Left cardiac atrium (tissue), 4 donors: Measurements from ENCODE around the gene TAS1R1. TPM values are rescaled to one million over a fixed set of nuclear protein-coding genes. Genes with fewer than 3 reads are reported as not detected.
"Not testable (repeated sequence)": the region's sequence is repeated elsewhere in the genome, so short reads cannot be mapped to it uniquely, and the experiment has no call there.

Experiments used
- ATAC-seq, 2 donors: fragments of 200-7000 bp; cut with Tn5 transposase; one replicate each; pipeline ENCODE4 v1.9.1; 2020; ENCODE audit warnings: mild to moderate bottlenecking in 2 of 2, moderate library complexity in 2 of 2
- DNase-seq: peaks from one replicate; pipeline ENCODE4 v3.0.0-alpha.2; 2020
- intact Hi-C, 2 donors: fragments of 100-400 bp; cut with DNase I; formaldehyde crosslinking; loops; one replicate each; pipeline versions ENCODE4 v1.14.1 to v1.15.1; 2022 to 2023
- total RNA-seq, 2 donors: library from RNA; stranded (reverse); fragmentation: NEBNext Ultra II Directional; extraction: Animal tissue kit (Norgen Biotek cat#: 25700); gene quantifications; one replicate each; pipeline ENCODE4 v1.2.1, GENCODE V29; 2021
- donor health status: DM: no; HTN: yes; CAD: no.
- donor health status: DM: no; HTN: yes; CAD: no; lungs with severe emphysema.
- donor health status: DM: yes; HTN: yes; CAD: no.
- donor health status: Dilated cardiomyopathy.

Gene TAS1R1
- total RNA-seq, 2 donors from 2014 or later, result not detected

DNA sequence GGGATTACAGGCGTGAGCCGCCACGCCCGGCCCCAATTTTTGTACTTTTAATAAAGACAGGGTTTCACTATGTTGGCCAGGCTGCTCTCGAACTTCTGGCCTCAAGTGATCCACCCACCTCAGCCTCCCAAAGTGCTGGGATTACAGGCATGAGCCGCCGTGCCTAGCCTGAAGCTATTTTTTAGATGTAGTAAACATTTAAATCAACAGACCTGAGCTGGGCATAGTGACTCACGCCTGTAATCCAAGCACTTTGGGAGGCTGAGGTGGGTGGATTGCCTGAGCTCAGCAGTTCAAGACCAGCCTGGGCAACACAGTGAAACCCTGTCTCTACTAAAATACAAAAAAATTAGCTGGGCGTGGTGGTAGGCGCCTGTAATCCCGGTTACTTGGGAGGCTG, 4.1 kb downstream of the TAS1R1 start:
- ATAC-seq, DNase-seq: not testable (repeated sequence)
- intact Hi-C loops, result loop anchor here in 1 of 2 donors (5.0 kb wide), 1 partner anchor 83 kb away; no protein-coding TSS in a partner anchor

- intact Hi-C loops, result no loop called here
- ATAC-seq, result no peak
- no peak for DNase-seq
These were observed 5.2 kb downstream of the TAS1R1 start for GRCh38 chr1:6560267-6560666.

- intact Hi-C loops, result no loop called here
- ATAC-seq (no peak), DNase-seq (no peak)
These were observed 13.9 kb downstream of the TAS1R1 start for GRCh38 chr1:6569033-6569432.

GRCh38 chr1:6570100-6570499, 15.0 kb downstream of the TAS1R1 start:
- ATAC-seq (no peak), DNase-seq (no peak)
- intact Hi-C loops, result no loop called here

- no peak for ATAC-seq
- intact Hi-C loops, result no loop called here
- no peak for DNase-seq
These were observed 15.9 kb downstream of the TAS1R1 start for GRCh38 chr1:6570987-6571386.

- ATAC-seq (no peak), DNase-seq (no peak)
- intact Hi-C loops, result no loop called here
These were observed 17.7 kb downstream of the TAS1R1 start for GRCh38 chr1:6572653-6573383.

DNA sequence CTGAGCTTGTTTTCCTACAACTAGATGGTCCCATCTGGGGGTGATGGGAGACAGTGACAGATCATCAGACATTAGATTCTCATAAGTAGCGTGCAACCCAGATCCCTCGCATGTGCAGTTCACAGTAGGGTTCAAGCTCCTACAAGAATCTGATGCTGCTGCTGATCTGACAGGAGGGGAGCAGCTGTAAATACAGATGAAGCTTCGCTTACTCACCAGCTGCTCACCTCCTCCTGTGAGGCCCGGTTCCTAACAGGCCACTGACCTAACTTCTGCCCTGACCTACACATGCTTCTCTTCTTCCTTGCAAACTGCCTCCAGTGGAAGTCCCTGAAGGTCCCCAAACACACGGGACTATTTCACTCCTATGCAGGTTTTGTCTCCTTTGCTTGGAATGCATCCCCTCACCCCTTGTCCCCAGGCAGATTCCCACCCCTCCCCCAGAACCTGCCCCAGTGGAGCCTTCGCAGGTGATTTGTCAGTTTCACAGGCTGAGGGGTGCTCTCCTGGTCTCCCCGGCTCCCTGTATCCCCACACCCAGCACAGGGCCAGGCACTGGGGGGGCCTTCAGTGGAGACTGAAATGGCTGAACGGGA, 19.0 kb downstream of the TAS1R1 start:
- no peak for DNase-seq
- intact Hi-C loops, result no loop called here
- ATAC-seq, result no peak

GRCh38 chr1:6574818-6575217, 19.7 kb downstream of the TAS1R1 start:
- intact Hi-C loops, result no loop called here
- DNase-seq (no peak), ATAC-seq (no peak)

- intact Hi-C loops, result loop anchor here in 1 of 2 donors (2.0 kb wide), 1 partner anchor 23 kb away; the partner anchor contains the start of genes NOL9 and TAS1R1
These were observed 22.9 kb downstream of the TAS1R1 start for GRCh38 chr1:6577831-6578525.

GRCh38 chr1:6578624-6579373, 23.7 kb downstream of the TAS1R1 start:
- ATAC-seq (no peak), DNase-seq (no peak)
- intact Hi-C loops, result loop anchor here in 1 of 2 donors (2.0 kb wide), 1 partner anchor 24 kb away; the partner anchor contains the start of genes NOL9 and TAS1R1

More at GRCh38 chr1:6577831-6578525, 22.9 kb downstream of the TAS1R1 start:
- no peak for DNase-seq
- ATAC-seq, result no peak

GRCh38 chr1:6579374-6580118, 24.4 kb downstream of the TAS1R1 start, which contains the start of gene ZBTB48:
ZBTB48 (plus strand) TSS chr1:6579994; CDS start chr1:6580610, 616 bp downstream.
- peak; percentile 100 for DNase-seq
- peak; percentile 98 to 99 for ATAC-seq
- intact Hi-C loops, result loop anchor here (2.0 to 5.0 kb wide), 2 partner anchors 25 to 48 kb away; partner anchors contain the start of genes NOL9 (in 1 of the 2) and TAS1R1 (in 1 of the 2)

DNA sequence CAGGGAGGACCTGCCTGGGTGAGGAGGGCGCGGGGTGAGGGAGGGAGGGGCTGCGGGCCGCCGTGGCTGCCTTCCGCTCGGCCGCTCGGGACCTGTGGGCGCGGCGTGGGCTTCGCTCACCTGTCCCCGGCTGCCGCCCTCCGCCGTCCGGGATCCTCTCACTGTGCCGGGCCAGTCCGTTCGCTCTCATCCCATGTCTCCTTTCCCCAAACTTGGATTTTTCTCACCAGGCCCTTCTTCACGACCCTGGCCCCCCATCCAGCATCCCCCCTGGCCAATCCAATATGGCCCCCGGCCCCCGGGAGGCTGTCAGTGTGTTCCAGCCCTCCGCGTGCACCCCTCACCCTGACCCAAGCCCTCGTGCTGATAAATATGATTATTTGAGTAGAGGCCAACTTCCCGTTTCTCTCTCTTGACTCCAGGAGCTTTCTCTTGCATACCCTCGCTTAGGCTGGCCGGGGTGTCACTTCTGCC, 25.0 kb downstream of the TAS1R1 start:
- DNase-seq (no peak), ATAC-seq (peak; percentile 6 to 40)
- intact Hi-C loops, result loop anchor here in 1 of 2 donors (5.0 kb wide), 1 partner anchor 47 kb away; no protein-coding TSS in a partner anchor

GRCh38 chr1:6580593-6581409, 25.7 kb downstream of the TAS1R1 start:
- DNase-seq, result no peak

DNA sequence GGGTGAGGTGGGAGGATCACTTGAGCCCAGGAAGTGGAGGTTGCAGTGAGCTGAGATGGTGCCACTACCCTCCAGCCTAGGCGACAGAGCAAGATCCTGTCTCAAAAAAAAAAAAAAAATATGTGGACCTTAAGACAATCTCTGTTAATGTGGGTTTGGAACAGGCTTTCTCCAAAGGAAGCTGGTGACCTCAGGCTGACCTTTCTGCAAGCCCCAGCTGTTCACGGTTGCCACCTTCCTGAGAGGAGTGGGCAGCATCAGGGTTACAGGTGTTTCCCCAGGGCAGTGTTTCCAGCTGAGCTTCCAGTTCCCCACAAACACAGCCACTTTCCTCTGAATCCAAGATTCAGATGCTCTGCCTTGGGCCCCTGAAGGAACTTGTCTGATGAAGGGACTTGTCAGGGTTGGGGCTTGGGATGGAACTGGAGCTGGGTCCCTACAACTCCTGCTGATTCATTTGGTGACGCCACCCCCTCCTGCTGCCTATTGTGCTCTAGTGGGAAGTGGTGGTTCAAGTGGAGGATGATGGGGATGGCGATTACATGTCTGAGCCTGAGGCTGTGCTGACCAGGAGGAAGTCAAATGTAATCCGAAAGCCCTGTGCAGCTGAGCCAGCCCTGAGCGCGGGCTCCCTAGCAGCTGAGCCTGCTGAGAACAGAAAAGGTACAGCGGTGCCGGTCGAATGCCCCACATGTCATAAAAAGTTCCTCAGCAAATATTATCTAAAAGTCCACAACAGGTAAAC, 26.6 kb downstream of the TAS1R1 start:
- ATAC-seq (no peak), DNase-seq (no peak)
- intact Hi-C loops, result loop anchor here in 1 of 2 donors (5.0 kb wide), 1 partner anchor 46 kb away; no protein-coding TSS in a partner anchor

More at GRCh38 chr1:6580593-6581409, 25.7 kb downstream of the TAS1R1 start:
- peak in 1 of 2 donors; percentile 0 for ATAC-seq
- intact Hi-C loops, result loop anchor here in 1 of 2 donors (5.0 kb wide), 1 partner anchor 46 kb away; no protein-coding TSS in a partner anchor

- intact Hi-C loops, result loop anchor here in 1 of 2 donors (5.0 kb wide), 1 partner anchor 45 kb away; no protein-coding TSS in a partner anchor
- no peak for ATAC-seq
- DNase-seq, result no peak
These were observed 27.3 kb downstream of the TAS1R1 start for GRCh38 chr1:6582370-6582769.
